Progenitor cell of endocrine pancreas (in vitro differentiated cells): Measurements from ENCODE around the gene SETD9. TPM values are rescaled to one million over a fixed set of nuclear protein-coding genes. Genes with fewer than 3 reads are reported as not detected.

Source experiments
- DNase-seq: peaks from one replicate; pipeline ENCODE4 v3.0.0; 2021; ENCODE audit warnings: low spot score; ENCODE audit not compliant: unreplicated experiment
- H3K27ac Mint-ChIP-seq: 2 replicates; pipeline ENCODE4 v1.8.0; 2021; ENCODE audit warnings: mild to moderate bottlenecking, moderate library complexity, mixed read lengths
- H3K27me3 Mint-ChIP-seq: 2 replicates; pipeline ENCODE4 v1.8.0; 2021; ENCODE audit warnings: mixed read lengths
- H3K36me3 Mint-ChIP-seq: 2 replicates; pipeline ENCODE4 v1.8.0; 2022; ENCODE audit warnings: mixed read lengths; ENCODE audit not compliant: insufficient read depth
- H3K4me1 Mint-ChIP-seq: 2 replicates; pipeline ENCODE4 v1.8.0; 2021; ENCODE audit warnings: low read depth, mixed read lengths
- H3K4me3 Mint-ChIP-seq: 2 replicates; pipeline ENCODE4 v1.8.0; 2021; ENCODE audit warnings: low read depth, mild to moderate bottlenecking, moderate library complexity, mixed read lengths
- H3K9me3 Mint-ChIP-seq: 2 replicates; pipeline ENCODE4 v1.8.0; 2021; ENCODE audit warnings: low read depth, mixed read lengths
- total RNA-seq: library from RNA; stranded (reverse); gene quantifications from 2 replicates; pipeline ENCODE4 v1.2.1, GENCODE V29; 2021
- TF ChIP-seq, protein P1 (sequence below): fragments of 200-600 bp; sonication (generic); IDR thresholded peaks from one replicate; pipeline ENCODE4 v1.5.0; 2021; ENCODE audit warnings: antibody characterized with exemption, mild to moderate bottlenecking; ENCODE audit not compliant: unreplicated experiment

Gene SETD9
- total RNA-seq, 1 donor from 2014 or later: 17.7 TPM

DNA sequence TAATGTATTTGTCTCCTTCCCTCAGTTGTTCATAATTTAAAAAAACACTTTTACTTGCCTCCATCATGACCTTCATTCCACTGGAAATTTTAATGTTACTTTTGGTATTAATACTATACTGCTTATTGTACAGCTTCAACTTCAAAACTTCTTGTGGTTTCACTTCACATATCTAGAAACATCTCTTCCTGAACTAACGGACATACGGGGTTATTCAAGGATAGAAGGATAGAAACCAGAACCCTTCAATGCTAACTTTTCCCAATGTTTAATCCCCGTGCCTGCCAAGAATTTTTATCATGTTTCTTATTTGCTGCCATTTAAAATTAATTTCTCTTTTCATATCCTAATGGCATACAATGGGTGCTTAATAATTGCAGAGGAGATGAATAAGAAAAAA, 36.3 kb upstream of the SETD9 start:
- no peaks in the 10 kb centered on the region for H3K27me3 Mint-ChIP-seq
- no peak overlapping the region for H3K27ac Mint-ChIP-seq
- peaks cover 23% of the 10 kb centered on the region for H3K36me3 Mint-ChIP-seq
- no peak for DNase-seq
- TF ChIP-seq, protein P1, sequence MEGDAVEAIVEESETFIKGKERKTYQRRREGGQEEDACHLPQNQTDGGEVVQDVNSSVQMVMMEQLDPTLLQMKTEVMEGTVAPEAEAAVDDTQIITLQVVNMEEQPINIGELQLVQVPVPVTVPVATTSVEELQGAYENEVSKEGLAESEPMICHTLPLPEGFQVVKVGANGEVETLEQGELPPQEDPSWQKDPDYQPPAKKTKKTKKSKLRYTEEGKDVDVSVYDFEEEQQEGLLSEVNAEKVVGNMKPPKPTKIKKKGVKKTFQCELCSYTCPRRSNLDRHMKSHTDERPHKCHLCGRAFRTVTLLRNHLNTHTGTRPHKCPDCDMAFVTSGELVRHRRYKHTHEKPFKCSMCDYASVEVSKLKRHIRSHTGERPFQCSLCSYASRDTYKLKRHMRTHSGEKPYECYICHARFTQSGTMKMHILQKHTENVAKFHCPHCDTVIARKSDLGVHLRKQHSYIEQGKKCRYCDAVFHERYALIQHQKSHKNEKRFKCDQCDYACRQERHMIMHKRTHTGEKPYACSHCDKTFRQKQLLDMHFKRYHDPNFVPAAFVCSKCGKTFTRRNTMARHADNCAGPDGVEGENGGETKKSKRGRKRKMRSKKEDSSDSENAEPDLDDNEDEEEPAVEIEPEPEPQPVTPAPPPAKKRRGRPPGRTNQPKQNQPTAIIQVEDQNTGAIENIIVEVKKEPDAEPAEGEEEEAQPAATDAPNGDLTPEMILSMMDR: no peak
- H3K4me3 Mint-ChIP-seq: no peak overlapping the region
- H3K9me3 Mint-ChIP-seq: no peaks in the 10 kb centered on the region
- no peaks in the 10 kb centered on the region for H3K4me1 Mint-ChIP-seq

GRCh38 chr5:56876327-56876726, 33.1 kb upstream of the SETD9 start:
- H3K9me3 Mint-ChIP-seq: no peaks in the 10 kb centered on the region
- TF ChIP-seq, protein P1: no peak
- no peaks in the 10 kb centered on the region for H3K27me3 Mint-ChIP-seq
- H3K4me1 Mint-ChIP-seq: no peaks in the 10 kb centered on the region
- peaks cover 18% of the 10 kb centered on the region for H3K36me3 Mint-ChIP-seq
- DNase-seq: no peak
- no peak overlapping the region for H3K4me3 Mint-ChIP-seq
- H3K27ac Mint-ChIP-seq: no peak overlapping the region

GRCh38 chr5:56881571-56881970, 27.8 kb upstream of the SETD9 start:
- Mint-ChIP-seq H3K9me3 (no peaks in the 10 kb centered on the region), H3K36me3 (peaks cover 25% of the 10 kb centered on the region), H3K27ac (no peak overlapping the region), H3K4me3 (no peak overlapping the region), H3K4me1 (no peaks in the 10 kb centered on the region), H3K27me3 (no peaks in the 10 kb centered on the region)
- TF ChIP-seq, protein P1: no peak
- DNase-seq: no peak

GRCh38 chr5:56893251-56893951, 16.0 kb upstream of the SETD9 start:
- Mint-ChIP-seq H3K27ac (no peak overlapping the region), H3K36me3 (peaks cover 33% of the 10 kb centered on the region), H3K4me3 (no peak overlapping the region), H3K4me1 (no peaks in the 10 kb centered on the region), H3K9me3 (no peaks in the 10 kb centered on the region), H3K27me3 (no peaks in the 10 kb centered on the region)
- DNase-seq: no peak
- TF ChIP-seq, protein P1: no peak

DNA sequence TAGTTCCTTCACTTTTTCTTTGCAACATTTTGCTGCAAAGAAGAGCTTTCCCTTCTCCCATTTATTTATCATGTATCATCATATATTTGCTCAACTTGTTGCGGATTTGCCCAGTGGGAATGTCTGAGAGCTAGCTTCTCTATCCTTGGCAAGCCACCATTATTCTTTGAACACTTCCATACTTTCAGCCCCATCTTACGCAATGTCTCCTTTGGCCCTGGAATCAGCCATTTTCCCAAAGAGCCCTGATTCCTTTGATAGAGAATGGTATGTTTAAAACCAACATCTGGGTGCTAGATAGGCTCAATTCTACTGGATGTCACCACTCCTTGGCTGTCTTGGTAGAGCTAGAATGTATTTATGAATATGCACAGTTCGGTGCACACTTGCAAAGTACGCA, 12.6 kb upstream of the SETD9 start:
- no peaks in the 10 kb centered on the region for H3K4me1 Mint-ChIP-seq
- no peak overlapping the region for H3K27ac Mint-ChIP-seq
- H3K27me3 Mint-ChIP-seq: no peaks in the 10 kb centered on the region
- TF ChIP-seq, protein P1: no peak
- no peak overlapping the region for H3K4me3 Mint-ChIP-seq
- no peak for DNase-seq
- H3K9me3 Mint-ChIP-seq: no peaks in the 10 kb centered on the region
- H3K36me3 Mint-ChIP-seq: peaks cover 18% of the 10 kb centered on the region
